Smooth muscle cell (in vitro differentiated cells): ENCODE results near the gene SYNGR2. TPM values are rescaled to one million over a fixed set of nuclear protein-coding genes. Genes with fewer than 3 reads are reported as not detected.

Experiments
- DNase-seq: peaks from one replicate; lab custom pipeline; 2025; ENCODE audit not compliant: unreplicated experiment; lab: John Stamatoyannopoulos, UW
- H2AFZ ChIP-seq: fragments of 200-600 bp; sonication (generic); 2 replicates; pipeline ENCODE4 v1.6.0; 2016; ENCODE audit warnings: antibody characterized with exemption, low read depth, mild to moderate bottlenecking
- H3F3A ChIP-seq: fragments of 200-600 bp; sonication (generic); 2 replicates; pipeline ENCODE4 v1.6.0; 2017; ENCODE audit warnings: antibody characterized with exemption, low read depth
- H3K27ac ChIP-seq: fragments of 200-600 bp; sonication (generic); 2 replicates; pipeline ENCODE4 v1.5.1; 2016; ENCODE audit warnings: low read depth, mild to moderate bottlenecking
- H3K27me3 ChIP-seq: fragments of 200-600 bp; sonication (generic); 2 replicates; pipeline ENCODE4 v1.6.1; 2016; ENCODE audit warnings: low read depth, mild to moderate bottlenecking
- H3K36me3 ChIP-seq: fragments of 200-600 bp; sonication (generic); 2 replicates; pipeline ENCODE4 v1.5.1; 2016; ENCODE audit warnings: low read depth
- H3K4me1 ChIP-seq: fragments of 200-600 bp; sonication (generic); 2 replicates; pipeline ENCODE4 v1.5.1; 2016; ENCODE audit warnings: low read depth
- H3K4me2 ChIP-seq: fragments of 200-600 bp; sonication (generic); 2 replicates; pipeline ENCODE4 v1.6.0; 2016; ENCODE audit warnings: mild to moderate bottlenecking
- H3K4me3 ChIP-seq: fragments of 200-600 bp; sonication (generic); 2 replicates; pipeline ENCODE4 v1.5.1; 2016; ENCODE audit warnings: mild to moderate bottlenecking
- H3K79me2 ChIP-seq: fragments of 200-600 bp; sonication (generic); 2 replicates; pipeline ENCODE4 v1.6.0; 2016; ENCODE audit warnings: low read depth, mild to moderate bottlenecking
- H3K9ac ChIP-seq: fragments of 200-600 bp; sonication (generic); 2 replicates; pipeline ENCODE4 v1.6.0; 2016; ENCODE audit warnings: low read depth
- H3K9me3 ChIP-seq: fragments of 200-600 bp; sonication (generic); replicated peaks from 2 replicates; pipeline ENCODE4 v1.5.1; 2016; ENCODE audit warnings: low read depth
- H4K20me1 ChIP-seq: fragments of 200-600 bp; sonication (generic); 2 replicates; pipeline ENCODE4 v1.6.0; 2016; ENCODE audit warnings: low read depth
- CTCF ChIP-seq: fragments of 200-600 bp; sonication (generic); IDR thresholded peaks from 2 replicates; pipeline ENCODE4 v1.5.1; 2017; ENCODE audit warnings: borderline replicate concordance, mild to moderate bottlenecking, antibody characterized with exemption; ENCODE audit not compliant: insufficient read depth, poor library complexity, severe bottlenecking
- WGBS: methylation state at CpG from one replicate; pipeline ENCODE4 v1.1.7; 2016; ENCODE audit warnings: low lambda C conversion rate; 5-methylcytosine and 5-hydroxymethylcytosine counted together
- polyA plus RNA-seq: library from polyadenylated mRNA; unstranded; fragments of >200 nt; fragmentation: Nextera tagmentation; extraction: Ambion mirVana; gene quantifications from 2 replicates; pipeline ENCODE4 v1.2.1, GENCODE V29; 2016
- total RNA-seq: library from RNA; depleted of rRNA; stranded (reverse); fragments of >200 nt; gene quantifications from 2 replicates; pipeline ENCODE4 v1.2.3, GENCODE V29; 2014

Gene SYNGR2
- total and polyA plus RNA-seq, 2 experiments from 2014 or later, result 46.1 to 64.7 TPM

- no peak for TF ChIP-seq CTCF
- no peaks in the 10 kb centered on the region for H3K36me3 ChIP-seq
- H3K79me2 ChIP-seq, result no peaks in the 10 kb centered on the region
- H3K9ac ChIP-seq, result no peak overlapping the region
- no peaks in the 10 kb centered on the region for H4K20me1 ChIP-seq
- H3K9me3 ChIP-seq, result no peaks in the 10 kb centered on the region
- no peak overlapping the region for H2AFZ ChIP-seq
- no peak for DNase-seq
- WGBS, result 93% methylated on average over 30 of the region's 30 CpGs
- H3F3A ChIP-seq, result no peaks in the 10 kb centered on the region
- H3K4me3 ChIP-seq, result no peak overlapping the region
- no peak overlapping the region for H3K4me2 ChIP-seq
- H3K27me3 ChIP-seq, result peaks cover 18% of the 10 kb centered on the region
- H3K27ac ChIP-seq, result no peak overlapping the region
- peaks cover 3% of the 10 kb centered on the region for H3K4me1 ChIP-seq
Observed at GRCh38 chr17:78133179-78133951, 35.0 kb upstream of the SYNGR2 start.

GRCh38 chr17:78133971-78134898 lies 34.1 kb upstream of the SYNGR2 start:
- DNase-seq, result no peak
- 61% methylated on average over 39 of the region's 39 CpGs for WGBS

GRCh38 chr17:78134899-78135385 lies 33.4 kb upstream of the SYNGR2 start:
- DNase-seq, result no peak
- H3K4me2 ChIP-seq, result no peak overlapping the region
- H3F3A ChIP-seq, result no peaks in the 10 kb centered on the region
- H4K20me1 ChIP-seq, result no peaks in the 10 kb centered on the region
- no peak overlapping the region for H3K9ac ChIP-seq
- H3K27ac ChIP-seq, result no peak overlapping the region
- H3K27me3 ChIP-seq, result peaks cover 18% of the 10 kb centered on the region
- WGBS, result 80% methylated on average over 9 of the region's 9 CpGs
- H3K36me3 ChIP-seq, result no peaks in the 10 kb centered on the region
- TF ChIP-seq CTCF, result no peak
- no peak overlapping the region for H3K4me3 ChIP-seq
- H3K9me3 ChIP-seq, result no peaks in the 10 kb centered on the region
- no peaks in the 10 kb centered on the region for H3K79me2 ChIP-seq
- H3K4me1 ChIP-seq, result no peaks in the 10 kb centered on the region
- no peak overlapping the region for H2AFZ ChIP-seq

More at GRCh38 chr17:78133971-78134898, 34.1 kb upstream of the SYNGR2 start:
- Histone ChIP-seq H3F3A (no peaks in the 10 kb centered on the region), H3K9ac (no peak overlapping the region), H3K27ac (no peak overlapping the region), H3K79me2 (no peaks in the 10 kb centered on the region), H3K27me3 (peaks cover 18% of the 10 kb centered on the region), H3K9me3 (no peaks in the 10 kb centered on the region), H2AFZ (no peak overlapping the region), H4K20me1 (no peaks in the 10 kb centered on the region), H3K4me3 (no peak overlapping the region), H3K4me1 (no peaks in the 10 kb centered on the region), H3K4me2 (no peak overlapping the region), H3K36me3 (no peaks in the 10 kb centered on the region)
- peak; percentile 27 for TF ChIP-seq CTCF
